Stimulated activated CD8-positive, alpha-beta memory T cell treated with anti-CD3 and anti-CD28 coated beads, Interleukin-12 subunit alpha, Interleukin-12 subunit beta, amount 100 ng/mL, for 4 hours (primary cell): Measurements from ENCODE around the gene PPP2R2B.
"Not testable (repeated sequence)": the region's sequence is repeated elsewhere in the genome, so short reads cannot be mapped to it uniquely, and the experiment has no call there.

Experiments used
- DNase-seq: peaks from one replicate; pipeline ENCODE4 v3.0.0-alpha.2; 2020; ENCODE audit warnings: low read depth

The PPP2R2B gene

GRCh38 chr5:146600376-146600775, 278.2 kb downstream of the PPP2R2B start:
- DNase-seq = no peak

GRCh38 chr5:146599261-146599660, 279.3 kb downstream of the PPP2R2B start:
- no peak for DNase-seq

GRCh38 chr5:146595088-146595487, 283.5 kb downstream of the PPP2R2B start:
- no peak for DNase-seq

- DNase-seq = no peak
Measured at GRCh38 chr5:146592352-146592751, 286.2 kb downstream of the PPP2R2B start.

GRCh38 chr5:146589028-146589345, 289.6 kb downstream of the PPP2R2B start:
- no peak for DNase-seq

- DNase-seq = no peak
Measured at GRCh38 chr5:146588331-146589027, 290.1 kb downstream of the PPP2R2B start.

- no peak for DNase-seq
Measured at GRCh38 chr5:146586752-146587151, 291.8 kb downstream of the PPP2R2B start.

- DNase-seq = no peak
Measured at GRCh38 chr5:146584750-146585149, 293.8 kb downstream of the PPP2R2B start.

- DNase-seq = no peak
Measured at GRCh38 chr5:146582051-146582596, 296.4 kb downstream of the PPP2R2B start.

GRCh38 chr5:146580237-146580636, 298.3 kb downstream of the PPP2R2B start:
- DNase-seq = no peak

GRCh38 chr5:146574713-146575112, 303.8 kb downstream of the PPP2R2B start:
- DNase-seq = no peak

GRCh38 chr5:146568161-146568560, 310.4 kb downstream of the PPP2R2B start:
- no peak for DNase-seq

- DNase-seq = no peak
Measured at GRCh38 chr5:146565764-146566367, 312.7 kb downstream of the PPP2R2B start.

GRCh38 chr5:146564007-146564762, 314.4 kb downstream of the PPP2R2B start:
- DNase-seq = no peak

GRCh38 chr5:146562461-146562860, 316.1 kb downstream of the PPP2R2B start:
- no peak for DNase-seq

GRCh38 chr5:146561711-146562110, 316.8 kb downstream of the PPP2R2B start:
- DNase-seq = no peak

GRCh38 chr5:146560205-146560812, 318.2 kb downstream of the PPP2R2B start:
- DNase-seq = no peak

GRCh38 chr5:146556884-146557283, 321.7 kb downstream of the PPP2R2B start:
- DNase-seq = not testable (repeated sequence)

GRCh38 chr5:146553446-146553845, 325.1 kb downstream of the PPP2R2B start:
- no peak for DNase-seq

GRCh38 chr5:146549615-146550014, 328.9 kb downstream of the PPP2R2B start:
- no peak for DNase-seq

GRCh38 chr5:146548781-146549449, 329.6 kb downstream of the PPP2R2B start:
- no peak for DNase-seq

- no peak for DNase-seq
Measured at GRCh38 chr5:146544232-146544631, 334.3 kb downstream of the PPP2R2B start.
